Caco-2 (cell line): ENCODE data around the gene ATP6V0B. TPM values are rescaled to one million over a fixed set of nuclear protein-coding genes. Genes with fewer than 3 reads are reported as not detected.

Experiments used
- BruUV-seq: library from RNA; stranded (reverse); fragments of 400-500 nt; replicated peaks from 2 replicates; lab custom pipeline; 2021; lab: Mats Ljungman, UMichigan
- CTCF ChIA-PET: fragments of 300-600 bp; sonication (Branson Sonifier 250); formaldehyde crosslinking; loops from one replicate; lab custom pipeline; 2022; ENCODE audit warnings: antibody characterized with exemption; lab: Charles Lee
- POLR2A ChIA-PET: fragments of 300-600 bp; sonication (Branson Sonifier 250); formaldehyde crosslinking; loops from one replicate; lab custom pipeline; 2022; ENCODE audit warnings: antibody characterized with exemption; lab: Charles Lee
- DNase-seq, 2 experiments: peaks; one replicate each; pipeline versions ENCODE4 v3.0.0 to v3.0.0-alpha.2; 2020 to 2022
- H3K27me3 ChIP-seq: replicated peaks from 2 replicates; pipeline ENCODE4 v1.6.0; 2011; ENCODE audit warnings: low read length; ENCODE audit not compliant: control insufficient read depth, insufficient read depth
- H3K36me3 ChIP-seq: 2 replicates; pipeline ENCODE4 v1.5.1; 2011; ENCODE audit warnings: low read length; ENCODE audit not compliant: control insufficient read depth, insufficient read depth
- H3K4me1 ChIP-seq: fragments of 250-450 bp; sonication (Bioruptor Pico); 2 replicates; pipeline ENCODE4 v1.5.1; 2020; ENCODE audit warnings: mild to moderate bottlenecking
- H3K4me3 ChIP-seq: 2 replicates; pipeline ENCODE4 v1.5.1; 2011; ENCODE audit warnings: low read depth, mild to moderate bottlenecking, control low read depth, low read length
- H3K9me3 ChIP-seq: fragments of 250-450 bp; sonication (Bioruptor Pico); 2 replicates; pipeline ENCODE4 v1.5.1; 2020; ENCODE audit warnings: mild to moderate bottlenecking, moderate library complexity
- H3K27ac Mint-ChIP-seq: one replicate; pipeline ENCODE4 v1.8.0; 2022; ENCODE audit warnings: mixed read lengths; ENCODE audit not compliant: unreplicated experiment
- H3K27me3 Mint-ChIP-seq: one replicate; pipeline ENCODE4 v1.8.0; 2022; ENCODE audit warnings: mixed read lengths; ENCODE audit not compliant: insufficient read depth, unreplicated experiment
- H3K36me3 Mint-ChIP-seq: one replicate; pipeline ENCODE4 v1.8.0; 2022; ENCODE audit warnings: mild to moderate bottlenecking, mixed read lengths; ENCODE audit not compliant: insufficient read depth, unreplicated experiment
- H3K4me1 Mint-ChIP-seq: one replicate; pipeline ENCODE4 v1.8.0; 2022; ENCODE audit warnings: low read depth, mixed read lengths; ENCODE audit not compliant: unreplicated experiment
- H3K4me3 Mint-ChIP-seq: one replicate; pipeline ENCODE4 v1.8.0; 2022; ENCODE audit warnings: mild to moderate bottlenecking, moderate library complexity, mixed read lengths; ENCODE audit not compliant: unreplicated experiment
- H3K9me3 Mint-ChIP-seq: one replicate; pipeline ENCODE4 v1.8.0; 2022; ENCODE audit warnings: mixed read lengths; ENCODE audit not compliant: unreplicated experiment
- CTCF ChIP-seq, 2 experiments: fragments of 200-600 bp in 1 of 2; IDR thresholded peaks; 1 replicate in 1 of 2; 2 replicates in 1 of 2; pipeline versions ENCODE4 v1.5.1 to v1.8.0; 2011 to 2022; ENCODE audit warnings: antibody characterized with exemption in 1 of 2, control low read depth in 1 of 2, inconsistent platforms in 1 of 2, low read depth in 1 of 2, low read length in 1 of 2, mild to moderate bottlenecking in 1 of 2, moderate library complexity in 1 of 2; ENCODE audit not compliant: insufficient read depth in 1 of 2, severe bottlenecking in 1 of 2, unreplicated experiment in 1 of 2
- intact Hi-C: fragments of 100-400 bp; cut with micrococcal nuclease; formaldehyde crosslinking; loops from one replicate; pipeline ENCODE4 v1.10.0; 2022; ENCODE audit not compliant: unreplicated experiment
- total RNA-seq: library from RNA; stranded (reverse); gene quantifications from 2 replicates; pipeline ENCODE4 v1.2.3, GENCODE V29; 2022

Gene ATP6V0B
- total RNA-seq, 1 experiment from 2014 or later = 91.2 TPM

GRCh38 chr1:44027320-44027719 lies 52.6 kb downstream of the ATP6V0B start:
- H3K4me3 Mint-ChIP-seq = no peak overlapping the region
- peaks cover 22% of the 10 kb centered on the region for H3K4me1 Mint-ChIP-seq
- intact Hi-C loops = no loop called here
- no peaks in the 10 kb centered on the region for H3K27me3 Mint-ChIP-seq
- no peak overlapping the region for H3K27ac Mint-ChIP-seq
- Histone ChIP-seq H3K9me3 (no peaks in the 10 kb centered on the region), H3K4me3 (no peak overlapping the region), H3K27me3 (no peaks in the 10 kb centered on the region), H3K4me1 (peaks cover 9% of the 10 kb centered on the region), H3K36me3 (no peaks in the 10 kb centered on the region)
- H3K36me3 Mint-ChIP-seq = peaks cover 20% of the 10 kb centered on the region
- BruUV-seq = TSS peak; percentile 9
- DNase-seq = no peak
- ChIA-PET POLR2A (no interaction called here), CTCF (no interaction called here)
- H3K9me3 Mint-ChIP-seq = peaks cover 8% of the 10 kb centered on the region
- TF ChIP-seq CTCF (IDR thresholded peaks at IDR 0.05; ENCODE audit: insufficient read depth in 1 of 2, low read depth in 1 of 2, low read length in 1 of 2, severe bottlenecking in 1 of 2, unreplicated experiment in 1 of 2) = no peak

Other genes starting within 250 kb of the ATP6V0B start
- gene ARTN, start 41.2 kb upstream of the ATP6V0B start, total RNA-seq = 0.26 TPM in 1 of 2 replicates, not detected in the other
- gene IPO13, start 28.0 kb upstream of the ATP6V0B start, total RNA-seq = 14.1 and 15.9 TPM in 2 replicates
- gene DPH2, start 5.0 kb upstream of the ATP6V0B start, total RNA-seq = 29.0 and 29.5 TPM in 2 replicates
- 28.6 and 31.5 TPM in 2 replicates for gene B4GALT2, start 4.2 kb downstream of the ATP6V0B start, total RNA-seq
- gene CCDC24, start 16.6 kb downstream of the ATP6V0B start, total RNA-seq = 5.1 and 5.2 TPM in 2 replicates
- 35.9 and 45.0 TPM in 2 replicates for gene SLC6A9, start 56.5 kb downstream of the ATP6V0B start, total RNA-seq
- gene KLF17, start 143.9 kb downstream of the ATP6V0B start, total RNA-seq = not detected in 2 replicates
- not detected in 2 replicates for gene KLF18, start 166.7 kb downstream of the ATP6V0B start, total RNA-seq
- gene DMAP1, start 238.5 kb downstream of the ATP6V0B start, total RNA-seq = 40.4 and 41.1 TPM in 2 replicates